Vagina (tissue), 2 donors: Measurements from ENCODE around the gene KRT6B.

ENCODE experiments used
- CTCF ChIP-seq, 3 experiments: fragments of 450-650 bp in 2 of 3; fragments of 200-600 bp in 1 of 3; sonication (generic) in 1 of 3; IDR thresholded peaks; one replicate each; pipeline ENCODE4 v1.5.1; 2017 to 2019; ENCODE audit warnings: antibody characterized with exemption in 3 of 3, mild to moderate bottlenecking in 2 of 3, moderate library complexity in 2 of 3
- POLR2A ChIP-seq, 2 donors: fragments of 450-650 bp; IDR thresholded peaks; one replicate each; pipeline ENCODE4 v1.6.1; 2017; ENCODE audit warnings: antibody characterized with exemption in 2 of 2, mild to moderate bottlenecking in 2 of 2, moderate library complexity in 2 of 2
- POLR2AphosphoS5 ChIP-seq, 2 donors: sonication (generic); formaldehyde crosslinking; IDR thresholded peaks; one replicate each; pipeline ENCODE4 v1.9.0; 2017; ENCODE audit warnings: antibody characterized with exemption in 2 of 2, mild to moderate bottlenecking in 2 of 2, low read depth in 1 of 2; ENCODE audit not compliant: insufficient read depth in 1 of 2

GRCh38 chr12:52428121-52428520, 23.8 kb downstream of the KRT6B start:
- TF ChIP-seq CTCF (IDR thresholded peaks at IDR 0.05) (no peak), POLR2A (IDR thresholded peaks at IDR 0.05) (no peak), POLR2AphosphoS5 (IDR thresholded peaks at IDR 0.05; ENCODE audit: insufficient read depth in 1 of 2, low read depth in 1 of 2) (no peak)
